Upper lobe of left lung (tissue), 6 donors: ENCODE measurements around the gene SLC35F3. TPM values are rescaled to one million over a fixed set of nuclear protein-coding genes. Genes with fewer than 3 reads are reported as not detected.

Source experiments
- ATAC-seq, 2 donors: fragments of 200-7000 bp; cut with Tn5 transposase; one replicate each; pipeline ENCODE4 v1.9.1; 2022; ENCODE audit warnings: mild to moderate bottlenecking in 2 of 2, moderate library complexity in 2 of 2; ENCODE audit not compliant: low FRiP score in 2 of 2
- DNase-seq, 2 donors: peaks; one replicate each; pipeline ENCODE4 v3.0.0-alpha.2; 2019 to 2020
- H3K27ac ChIP-seq, 4 donors: fragments of 200-600 bp; sonication (generic); one replicate each; pipeline ENCODE4 v1.5.1; 2016 to 2019
- H3K27me3 ChIP-seq, 4 donors: fragments of 200-600 bp; sonication (generic); one replicate each; pipeline ENCODE4 v1.5.1; 2017 to 2019
- H3K36me3 ChIP-seq, 4 donors: fragments of 200-600 bp; sonication (generic); one replicate each; pipeline ENCODE4 v1.5.1; 2016 to 2019
- H3K4me1 ChIP-seq, 4 donors: fragments of 200-600 bp; sonication (generic); one replicate each; pipeline ENCODE4 v1.5.1; 2018 to 2019
- H3K4me3 ChIP-seq, 4 donors: fragments of 200-600 bp; sonication (generic); one replicate each; pipeline ENCODE4 v1.5.1; 2017 to 2019; ENCODE audit warnings: mild to moderate bottlenecking in 2 of 4, moderate library complexity in 1 of 4
- H3K9me3 ChIP-seq, 4 donors: fragments of 200-600 bp; sonication (generic); one replicate each; pipeline ENCODE4 v1.5.1; 2018 to 2019
- CTCF ChIP-seq, 6 experiments: fragments of 450-650 bp in 4 of 6; fragments of 200-600 bp in 2 of 6; sonication (generic) in 2 of 6; IDR thresholded peaks; one replicate each; pipeline ENCODE4 v1.5.1; 2016 to 2019; ENCODE audit warnings: antibody characterized with exemption in 6 of 6
- EP300 ChIP-seq, 4 donors: sonication (generic); formaldehyde crosslinking; IDR thresholded peaks; one replicate each; pipeline ENCODE4 v1.5.1; 2017; ENCODE audit warnings: antibody characterized with exemption in 4 of 4, control low read depth in 2 of 4
- POLR2A ChIP-seq, 4 donors: fragments of 450-650 bp; IDR thresholded peaks; one replicate each; pipeline ENCODE4 v1.5.1; 2016 to 2017; ENCODE audit warnings: antibody characterized with exemption in 4 of 4, mild to moderate bottlenecking in 2 of 4
- POLR2AphosphoS5 ChIP-seq, 2 donors: sonication (generic); formaldehyde crosslinking; IDR thresholded peaks; one replicate each; pipeline ENCODE4 v1.5.1; 2017; ENCODE audit warnings: antibody characterized with exemption in 2 of 2
- WGBS, 2 donors: methylation state at CpG; one replicate each; pipeline ENCODE4 v1.1.5; 2017 to 2018; 5-methylcytosine and 5-hydroxymethylcytosine counted together
- total RNA-seq, 6 donors: library from RNA; depleted of rRNA in 4 of 6; stranded (reverse); fragments of >200 nt in 4 of 6; gene quantifications; one replicate each; pipeline versions ENCODE4 v1.1.0 to v1.2.1, GENCODE V29; 2016 to 2021
- donor health status: DM: no; HTN: no; CAD: no; lungs with moderate emphysema.
- donor health status: DM: no; HTN: yes; CAD: no; lungs with severe emphysema.

SLC35F3 gene
- total RNA-seq, 6 donors from 2014 or later, result 0.30 to 1.7 (median 0.40) TPM; not detected in 1

- no peak for DNase-seq
- Histone ChIP-seq H3K4me1 (no peaks in the 10 kb centered on the region), H3K27ac (no peak overlapping the region), H3K36me3 (no peaks in the 10 kb centered on the region), H3K27me3 (no peaks in the 10 kb centered on the region), H3K9me3 (peaks cover 0 to 4% (median 0%) of the 10 kb centered on the region in 4 donors), H3K4me3 (no peak overlapping the region)
- 100% methylated on average over 1 of the region's 1 CpG for WGBS, 2 donors
- no peak for ATAC-seq
- TF ChIP-seq EP300 (IDR thresholded peaks at IDR 0.05) (no peak), CTCF (IDR thresholded peaks at IDR 0.05) (no peak), POLR2AphosphoS5 (IDR thresholded peaks at IDR 0.05) (no peak), POLR2A (IDR thresholded peaks at IDR 0.05) (no peak)
These were observed 173.7 kb downstream of the SLC35F3 start for GRCh38 chr1:234078143-234078542.

GRCh38 chr1:234079896-234080295, 175.4 kb downstream of the SLC35F3 start:
- Histone ChIP-seq H3K27ac (no peak overlapping the region), H3K36me3 (no peaks in the 10 kb centered on the region), H3K9me3 (no peaks in the 10 kb centered on the region), H3K27me3 (no peaks in the 10 kb centered on the region), H3K4me1 (no peaks in the 10 kb centered on the region), H3K4me3 (no peak overlapping the region)
- TF ChIP-seq EP300 (IDR thresholded peaks at IDR 0.05) (no peak), POLR2AphosphoS5 (IDR thresholded peaks at IDR 0.05) (no peak), CTCF (IDR thresholded peaks at IDR 0.05) (no peak), POLR2A (IDR thresholded peaks at IDR 0.05) (no peak)
- ATAC-seq, result no peak
- WGBS, 2 donors, result 53 to 54% methylated on average over 3 of the region's 3 CpGs
- DNase-seq, result no peak

GRCh38 chr1:234083460-234083859, 179.0 kb downstream of the SLC35F3 start:
- TF ChIP-seq POLR2AphosphoS5 (IDR thresholded peaks at IDR 0.05) (no peak), CTCF (IDR thresholded peaks at IDR 0.05) (no peak), POLR2A (IDR thresholded peaks at IDR 0.05) (no peak), EP300 (IDR thresholded peaks at IDR 0.05) (no peak)
- Histone ChIP-seq H3K27ac (no peak overlapping the region), H3K36me3 (no peaks in the 10 kb centered on the region), H3K4me1 (no peaks in the 10 kb centered on the region), H3K9me3 (no peaks in the 10 kb centered on the region), H3K4me3 (no peak overlapping the region), H3K27me3 (no peaks in the 10 kb centered on the region)
- ATAC-seq (no peak), DNase-seq (no peak)
- 84 to 86% methylated on average over 2 of the region's 2 CpGs for WGBS, 2 donors

- Histone ChIP-seq H3K9me3 (peaks cover 0 to 6% (median 2%) of the 10 kb centered on the region in 4 donors), H3K27me3 (no peaks in the 10 kb centered on the region), H3K4me3 (no peak overlapping the region), H3K4me1 (peaks cover 0 to 10% (median 0%) of the 10 kb centered on the region in 4 donors), H3K27ac (no peak overlapping the region), H3K36me3 (no peaks in the 10 kb centered on the region)
- ATAC-seq (no peak), DNase-seq (no peak)
- WGBS, 2 donors, result 69 to 77% methylated on average over 3 of the region's 3 CpGs
- no peak for TF ChIP-seq POLR2A (IDR thresholded peaks at IDR 0.05)
- no peak for TF ChIP-seq POLR2AphosphoS5 (IDR thresholded peaks at IDR 0.05)
- TF ChIP-seq CTCF (IDR thresholded peaks at IDR 0.05), result no peak
- TF ChIP-seq EP300 (IDR thresholded peaks at IDR 0.05), result no peak
These were observed 184.9 kb downstream of the SLC35F3 start for GRCh38 chr1:234089396-234089795.
